Trophoblast cell (in vitro differentiated cells and primary cell): ENCODE measurements around the gene ENTREP1. TPM values are rescaled to one million over a fixed set of nuclear protein-coding genes. Genes with fewer than 3 reads are reported as not detected.

Experiments used
- DNase-seq, 2 donors: peaks; one replicate each; pipeline ENCODE4 v3.0.0-alpha.2; 2016
- H2AFZ ChIP-seq: 2 replicates; pipeline ENCODE4 v1.6.1; 2013; ENCODE audit warnings: low read length, moderate library complexity, mild to moderate bottlenecking; ENCODE audit not compliant: insufficient read depth, poor library complexity
- H2AK5ac ChIP-seq: 2 replicates; pipeline ENCODE4 v1.6.1; 2013; ENCODE audit warnings: mild to moderate bottlenecking, low read length
- H2BK120ac ChIP-seq: 2 replicates; pipeline ENCODE4 v1.6.1; 2013; ENCODE audit warnings: low read length, mild to moderate bottlenecking, moderate library complexity; ENCODE audit not compliant: insufficient read depth, poor library complexity
- H2BK12ac ChIP-seq: 2 replicates; pipeline ENCODE4 v1.6.1; 2013; ENCODE audit warnings: mild to moderate bottlenecking, low read length, moderate library complexity
- H2BK5ac ChIP-seq: 2 replicates; pipeline ENCODE4 v1.6.1; 2013; ENCODE audit warnings: low read length, low read depth, moderate library complexity, mild to moderate bottlenecking; ENCODE audit not compliant: poor library complexity
- H3K14ac ChIP-seq: 2 replicates; pipeline ENCODE4 v1.6.1; 2013; ENCODE audit warnings: mild to moderate bottlenecking, low read length
- H3K18ac ChIP-seq: 2 replicates; pipeline ENCODE4 v1.6.1; 2013; ENCODE audit warnings: mild to moderate bottlenecking, low read length
- H3K23ac ChIP-seq: 2 replicates; pipeline ENCODE4 v1.6.1; 2013; ENCODE audit warnings: low read length
- H3K27ac ChIP-seq: 2 replicates; pipeline ENCODE4 v1.5.1; 2013; ENCODE audit warnings: low read depth, mild to moderate bottlenecking, inconsistent platforms, low read length, moderate library complexity
- H3K27me3 ChIP-seq: 2 replicates; pipeline ENCODE4 v1.6.1; 2013; ENCODE audit warnings: inconsistent platforms, mild to moderate bottlenecking, low read length, moderate library complexity; ENCODE audit not compliant: insufficient read depth
- H3K36me3 ChIP-seq, 2 experiments: 1 replicate in 1 of 2; 2 replicates in 1 of 2; pipeline ENCODE4 v1.6.1; 2013; ENCODE audit warnings: low read length in 2 of 2, mild to moderate bottlenecking in 2 of 2, moderate library complexity in 1 of 2; ENCODE audit not compliant: insufficient read depth in 2 of 2, control insufficient read depth in 1 of 2
- H3K4ac ChIP-seq: 2 replicates; pipeline ENCODE4 v1.6.1; 2013; ENCODE audit warnings: low read depth, mild to moderate bottlenecking, low read length, moderate library complexity
- H3K4me1 ChIP-seq, 2 experiments: 1 replicate in 1 of 2; 2 replicates in 1 of 2; pipeline ENCODE4 v1.6.1; 2013; ENCODE audit warnings: low read length in 2 of 2, mild to moderate bottlenecking in 2 of 2, moderate library complexity in 1 of 2; ENCODE audit not compliant: insufficient read depth in 2 of 2, control insufficient read depth in 1 of 2
- H3K4me2 ChIP-seq: 2 replicates; pipeline ENCODE4 v1.6.1; 2013; ENCODE audit warnings: inconsistent platforms, mild to moderate bottlenecking, low read length, moderate library complexity
- H3K4me3 ChIP-seq: 2 replicates; pipeline ENCODE4 v1.5.1; 2013; ENCODE audit warnings: mild to moderate bottlenecking, low read depth, low read length, inconsistent platforms
- H3K79me1 ChIP-seq: one replicate; pipeline ENCODE4 v1.6.1; 2013; ENCODE audit warnings: low read length
- H3K79me2 ChIP-seq: 2 replicates; pipeline ENCODE4 v1.6.1; 2013; ENCODE audit warnings: low read length, mild to moderate bottlenecking; ENCODE audit not compliant: control insufficient read depth, insufficient read depth, poor library complexity
- H3K9ac ChIP-seq: 2 replicates; pipeline ENCODE4 v1.6.1; 2013; ENCODE audit warnings: mild to moderate bottlenecking, low read length
- H3K9me3 ChIP-seq: 2 replicates; pipeline ENCODE4 v1.6.1; 2013; ENCODE audit warnings: low read depth, mild to moderate bottlenecking, control low read depth, inconsistent platforms, low read length; ENCODE audit not compliant: insufficient read depth
- H4K12ac ChIP-seq: 2 replicates; pipeline ENCODE4 v1.6.1; 2013; ENCODE audit warnings: low read depth, mild to moderate bottlenecking, low read length, moderate library complexity
- H4K8ac ChIP-seq: 2 replicates; pipeline ENCODE4 v1.6.1; 2013; ENCODE audit warnings: low read depth, mild to moderate bottlenecking, low read length, moderate library complexity
- H4K91ac ChIP-seq: one replicate; pipeline ENCODE4 v1.6.1; 2013; ENCODE audit warnings: low read depth, mild to moderate bottlenecking, low read length, moderate library complexity
- WGBS: extraction: QIAGEN DNeasy Blood & Tissue Kit; methylation state at CpG from one replicate; pipeline ENCODE4 v1.1.7; 2013; ENCODE audit warnings: missing lambda C conversion rate; ENCODE audit not compliant: insufficient read length, insufficient coverage; ENCODE audit errors: extremely low coverage; 5-methylcytosine and 5-hydroxymethylcytosine counted together
- polyA plus RNA-seq: library from polyadenylated mRNA; stranded (reverse); fragments of 200-250 nt; gene quantifications from 2 replicates; pipeline ENCODE4 v1.2.3, GENCODE V29; 2013

Gene ENTREP1, protein sequence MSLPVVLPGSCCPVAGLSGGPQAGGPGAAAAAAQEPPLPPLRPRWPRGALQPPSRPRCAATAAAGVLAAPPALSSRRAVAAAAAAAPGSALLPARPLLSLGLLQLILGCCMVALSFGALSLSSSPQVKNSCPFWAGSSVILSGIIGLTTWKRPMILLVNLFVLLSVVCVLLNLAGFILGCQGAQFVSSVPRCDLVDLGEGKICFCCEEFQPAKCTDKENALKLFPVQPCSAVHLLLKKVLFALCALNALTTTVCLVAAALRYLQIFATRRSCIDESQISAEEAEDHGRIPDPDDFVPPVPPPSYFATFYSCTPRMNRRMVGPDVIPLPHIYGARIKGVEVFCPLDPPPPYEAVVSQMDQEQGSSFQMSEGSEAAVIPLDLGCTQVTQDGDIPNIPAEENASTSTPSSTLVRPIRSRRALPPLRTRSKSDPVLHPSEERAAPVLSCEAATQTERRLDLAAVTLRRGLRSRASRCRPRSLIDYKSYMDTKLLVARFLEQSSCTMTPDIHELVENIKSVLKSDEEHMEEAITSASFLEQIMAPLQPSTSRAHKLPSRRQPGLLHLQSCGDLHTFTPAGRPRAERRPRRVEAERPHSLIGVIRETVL
- 5.6 and 6.3 TPM in 2 replicates for polyA plus RNA-seq

DNA sequence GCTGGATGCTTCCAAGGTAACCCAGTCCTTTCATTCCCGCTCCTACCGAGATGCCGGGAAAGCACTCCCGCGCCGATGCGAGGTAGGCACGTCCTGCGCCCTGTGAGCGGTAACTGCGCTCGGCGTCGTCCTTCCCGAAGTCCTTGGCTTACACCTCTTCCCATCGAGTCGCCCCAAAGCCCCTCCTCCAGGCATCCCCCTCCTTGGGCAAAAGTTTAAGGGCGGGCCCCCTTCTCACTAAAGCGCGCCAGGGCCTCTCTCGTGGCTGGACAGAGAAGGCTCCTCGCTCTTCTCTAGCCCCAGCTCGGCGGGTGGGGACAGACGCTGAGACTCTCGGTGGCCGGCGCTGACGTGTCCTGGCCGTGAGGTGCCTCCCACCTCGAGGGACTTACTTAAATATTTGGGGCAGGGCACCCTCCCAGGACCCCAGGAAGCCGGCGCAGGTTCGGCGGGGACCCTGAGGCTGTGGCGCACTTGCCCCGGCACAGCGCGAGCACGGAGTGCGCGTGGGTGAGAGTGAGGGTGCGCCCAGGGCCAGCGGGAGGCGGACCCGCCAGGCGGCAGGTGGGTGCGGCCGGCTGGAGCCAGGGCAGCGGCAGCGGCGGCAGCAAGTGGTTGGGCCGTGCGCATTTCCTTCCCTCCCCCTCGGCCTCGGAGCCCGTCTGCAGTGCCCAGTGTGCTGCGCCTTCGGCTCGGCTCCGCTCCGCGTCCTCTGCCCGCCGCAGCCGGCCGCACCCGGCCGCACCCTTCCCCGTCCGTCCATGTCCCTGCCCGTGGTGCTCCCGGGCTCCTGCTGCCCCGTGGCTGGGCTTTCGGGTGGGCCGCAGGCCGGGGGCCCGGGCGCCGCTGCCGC lies at the start of gene ENTREP1:
TSS of gene ENTREP1 (plus strand) at position 667 of the 853 bp plus-strand sequence. CDS start at position 762, 95 bp downstream.
- Histone ChIP-seq H3K4me1 (peaks cover 0 to 11% of the 10 kb centered on the region in 2 experiments), H3K4ac (peak within 1 kb of the TSS; percentile 4), H3K14ac (peak within 1 kb of the TSS; percentile 64), H2BK5ac (no peak within 1 kb of the TSS), H3K79me1 (peaks cover 3% of the 10 kb centered on the region), H3K18ac (peak within 1 kb of the TSS; percentile 70), H4K91ac (peak within 1 kb of the TSS; percentile 57), H3K79me2 (peaks cover 2% of the 10 kb centered on the region), H2BK120ac (peak within 1 kb of the TSS; percentile 54), H4K8ac (no peak within 1 kb of the TSS), H4K12ac (peak within 1 kb of the TSS; percentile 51), H3K9ac (peak within 1 kb of the TSS; percentile 82), H2AK5ac (no peak within 1 kb of the TSS), H3K27ac (no peak within 1 kb of the TSS), H3K4me3 (peak within 1 kb of the TSS; percentile 83), H3K27me3 (peaks cover 6% of the 10 kb centered on the region), H2AFZ (peak within 1 kb of the TSS; percentile 77), H3K23ac (no peak within 1 kb of the TSS), H2BK12ac (peak within 1 kb of the TSS; percentile 16), H3K36me3 (no peaks in the 10 kb centered on the region), H3K9me3 (no peaks in the 10 kb centered on the region), H3K4me2 (peak within 1 kb of the TSS; percentile 99)
- WGBS = no CpG with 5 or more reads among the region's 81 CpGs
- DNase-seq = peak; percentile 47 to 65

DNA sequence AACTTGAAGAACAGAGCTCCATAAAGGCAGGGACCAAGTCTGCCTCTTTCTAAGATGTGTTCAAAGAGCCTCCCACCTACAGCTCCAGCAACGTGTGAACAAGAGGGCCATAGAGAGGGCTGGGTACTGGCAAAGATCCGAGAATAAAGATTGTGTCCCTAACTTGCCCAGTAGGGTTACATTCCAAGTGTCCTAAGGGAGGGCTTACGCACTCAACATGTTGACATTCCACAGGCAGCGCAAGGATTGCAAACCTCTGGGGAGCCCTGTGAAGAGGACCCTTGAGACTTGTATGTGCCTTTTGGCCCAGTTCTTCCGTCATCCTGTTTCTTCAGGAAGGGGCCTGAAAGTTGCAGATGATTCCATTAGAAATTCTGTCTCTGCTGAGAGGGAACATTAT lies 48.2 kb upstream of the ENTREP1 start:
- WGBS = no CpG with 5 or more reads among the region's 5 CpGs
- no peak overlapping the region for H3K23ac ChIP-seq
- no peak overlapping the region for H2AFZ ChIP-seq
- H2BK5ac ChIP-seq = no peak overlapping the region
- no peak overlapping the region for H2BK12ac ChIP-seq
- H2AK5ac ChIP-seq = no peak overlapping the region
- no peaks in the 10 kb centered on the region for H3K36me3 ChIP-seq
- peaks cover 0 to 3% of the 10 kb centered on the region in 2 experiments for H3K4me1 ChIP-seq
- H3K27ac ChIP-seq = no peak overlapping the region
- H3K79me2 ChIP-seq = no peaks in the 10 kb centered on the region
- H3K14ac ChIP-seq = no peak overlapping the region
- no peak overlapping the region for H4K91ac ChIP-seq
- no peak for DNase-seq
- no peaks in the 10 kb centered on the region for H3K27me3 ChIP-seq
- no peaks in the 10 kb centered on the region for H3K79me1 ChIP-seq
- no peak overlapping the region for H3K4ac ChIP-seq
- no peak overlapping the region for H4K8ac ChIP-seq
- H3K18ac ChIP-seq = no peak overlapping the region
- no peak overlapping the region for H3K4me2 ChIP-seq
- H3K4me3 ChIP-seq = no peak overlapping the region
- no peak overlapping the region for H2BK120ac ChIP-seq
- no peak overlapping the region for H4K12ac ChIP-seq
- H3K9me3 ChIP-seq = no peaks in the 10 kb centered on the region
- H3K9ac ChIP-seq = no peak overlapping the region

DNA sequence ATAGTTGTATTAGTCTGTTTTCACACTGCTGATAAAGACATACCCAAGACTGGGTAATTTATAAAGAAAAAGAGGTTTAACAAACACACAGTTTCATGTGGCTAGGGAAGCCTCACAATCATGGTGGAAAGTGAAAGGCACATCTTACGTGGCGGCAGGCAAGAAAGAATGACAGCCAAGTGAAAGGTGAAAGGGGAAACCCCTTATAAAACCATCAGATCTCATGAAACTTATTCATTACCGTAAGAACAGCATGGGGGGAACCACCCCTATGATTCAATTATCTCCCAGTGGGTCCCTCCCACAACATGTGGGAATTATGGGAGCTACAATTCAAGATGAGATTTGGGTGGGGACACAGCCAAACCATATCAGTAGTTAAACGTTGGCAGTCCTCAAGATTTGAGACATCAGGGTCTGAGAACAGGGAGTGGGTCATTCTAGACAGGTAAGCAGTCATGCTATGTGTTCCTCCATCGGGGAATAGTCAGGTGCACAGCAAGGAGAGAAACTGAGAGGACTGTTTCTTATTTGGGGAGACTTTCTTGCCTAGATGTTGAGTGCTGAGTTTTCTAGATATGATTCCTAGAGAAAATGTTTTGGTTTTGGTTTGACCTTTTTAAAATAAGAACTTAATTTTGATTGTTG lies 45.8 kb upstream of the ENTREP1 start:
- H3K79me1 ChIP-seq = no peaks in the 10 kb centered on the region
- no peaks in the 10 kb centered on the region for H3K79me2 ChIP-seq
- no peak overlapping the region for H2BK120ac ChIP-seq
- no peak overlapping the region for H4K91ac ChIP-seq
- H3K14ac ChIP-seq = no peak overlapping the region
- no peak overlapping the region for H4K12ac ChIP-seq
- no peak overlapping the region for H2BK5ac ChIP-seq
- no peaks in the 10 kb centered on the region for H3K36me3 ChIP-seq
- H3K4me3 ChIP-seq = no peak overlapping the region
- no peak overlapping the region for H3K4ac ChIP-seq
- H3K4me2 ChIP-seq = no peak overlapping the region
- no CpG with 5 or more reads among the region's 5 CpGs for WGBS
- no peak overlapping the region for H2AFZ ChIP-seq
- no peaks in the 10 kb centered on the region for H3K27me3 ChIP-seq
- no peak for DNase-seq
- H3K4me1 ChIP-seq = peaks cover 0 to 3% of the 10 kb centered on the region in 2 experiments
- H3K9me3 ChIP-seq = no peaks in the 10 kb centered on the region
- H3K27ac ChIP-seq = no peak overlapping the region
- H2BK12ac ChIP-seq = no peak overlapping the region
- no peak overlapping the region for H3K23ac ChIP-seq
- no peak overlapping the region for H3K18ac ChIP-seq
- no peak overlapping the region for H2AK5ac ChIP-seq
- H3K9ac ChIP-seq = no peak overlapping the region
- no peak overlapping the region for H4K8ac ChIP-seq

DNA sequence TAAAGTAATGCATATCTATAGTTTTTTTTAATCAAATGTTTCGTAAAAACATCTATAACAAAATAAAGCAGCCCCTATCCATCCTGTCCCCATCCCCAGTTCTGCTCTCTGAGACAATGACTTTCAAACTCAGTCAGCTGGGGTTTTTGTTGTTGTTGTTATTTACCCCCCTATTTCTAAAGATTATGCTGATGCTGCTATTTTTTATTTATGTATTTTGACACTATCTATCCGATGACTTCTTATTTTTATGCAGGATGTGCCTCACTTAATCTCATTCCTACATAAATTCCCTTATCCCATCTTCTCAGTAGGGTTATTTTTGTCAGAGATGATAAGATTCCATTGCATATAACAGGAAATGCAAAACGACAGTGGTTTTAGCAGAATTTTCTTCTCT lies 45.3 kb upstream of the ENTREP1 start:
- no peak overlapping the region for H4K12ac ChIP-seq
- no peaks in the 10 kb centered on the region for H3K79me1 ChIP-seq
- no peak for DNase-seq
- WGBS = no CpG with 5 or more reads among the region's 3 CpGs
- peaks cover 0 to 3% of the 10 kb centered on the region in 2 experiments for H3K4me1 ChIP-seq
- H3K9me3 ChIP-seq = no peaks in the 10 kb centered on the region
- no peak overlapping the region for H3K27ac ChIP-seq
- H2BK120ac ChIP-seq = no peak overlapping the region
- H3K4ac ChIP-seq = no peak overlapping the region
- H3K36me3 ChIP-seq = no peaks in the 10 kb centered on the region
- no peak overlapping the region for H3K23ac ChIP-seq
- no peak overlapping the region for H2AFZ ChIP-seq
- H2BK5ac ChIP-seq = no peak overlapping the region
- no peak overlapping the region for H4K8ac ChIP-seq
- no peak overlapping the region for H2BK12ac ChIP-seq
- H3K4me2 ChIP-seq = no peak overlapping the region
- H2AK5ac ChIP-seq = no peak overlapping the region
- H3K18ac ChIP-seq = no peak overlapping the region
- H3K9ac ChIP-seq = no peak overlapping the region
- no peak overlapping the region for H3K14ac ChIP-seq
- no peaks in the 10 kb centered on the region for H3K79me2 ChIP-seq
- H4K91ac ChIP-seq = no peak overlapping the region
- H3K27me3 ChIP-seq = no peaks in the 10 kb centered on the region
- H3K4me3 ChIP-seq = no peak overlapping the region
